T-cell (primary cell): Measurements from ENCODE around the gene GALNT10. TPM values are rescaled to one million over a fixed set of nuclear protein-coding genes. Genes with fewer than 3 reads are reported as not detected.

ENCODE experiments used
- ATAC-seq, 4 experiments: fragments of 200-7000 bp in 3 of 4; fragments of 150-1000 bp in 1 of 4; cut with Tn5 transposase; replicated peaks in 1 of 4; 1 replicate in 3 of 4; 2 replicates in 1 of 4; pipeline ENCODE4 v1.10.0; 2021; ENCODE audit warnings: moderate library complexity in 3 of 4, mild to moderate bottlenecking in 2 of 4, moderate number of reproducible peaks in 1 of 4
- CTCF ChIA-PET, 2 donors: fragments of 300-600 bp; sonication (Branson Sonifier 250); formaldehyde crosslinking; loops; one replicate each; lab custom pipeline; 2022; ENCODE audit warnings: antibody characterized with exemption in 2 of 2; lab: Charles Lee
- POLR2A ChIA-PET, 2 donors: fragments of 300-600 bp; sonication (Branson Sonifier 250); formaldehyde crosslinking; loops; one replicate each; lab custom pipeline; 2022; ENCODE audit warnings: antibody characterized with exemption in 2 of 2; lab: Charles Lee
- DNase-seq, 35 experiments: peaks; one replicate each; pipeline versions ENCODE4 v3.0.0 to v3.0.0-alpha.2; 2013 to 2023
- H3K27ac ChIP-seq: one replicate; pipeline ENCODE4 v1.5.1; 2013; ENCODE audit warnings: low read length
- H3K27me3 ChIP-seq, 2 experiments: replicated peaks in 1 of 2; 1 replicate in 1 of 2; 2 replicates in 1 of 2; pipeline versions ENCODE4 v1.6.1 to v1.7.0; 2013; ENCODE audit warnings: low read length in 1 of 2, mixed read lengths in 1 of 2; ENCODE audit not compliant: control insufficient read depth in 2 of 2, insufficient read depth in 2 of 2; ENCODE audit errors: extremely low read depth in 1 of 2
- H3K36me3 ChIP-seq, 2 donors: 1 replicate in 1 of 2; 2 replicates in 1 of 2; pipeline versions ENCODE4 v1.6.1 to v1.7.0; 2013; ENCODE audit warnings: low read length in 1 of 2; ENCODE audit not compliant: control insufficient read depth in 2 of 2, insufficient read depth in 1 of 2; ENCODE audit errors: extremely low read depth in 1 of 2
- H3K4me1 ChIP-seq, 2 experiments: 1 replicate in 1 of 2; 2 replicates in 1 of 2; pipeline versions ENCODE4 v1.6.1 to v1.7.0; 2013; ENCODE audit warnings: low read length in 2 of 2, mixed read lengths in 1 of 2; ENCODE audit not compliant: insufficient read depth in 2 of 2, control insufficient read depth in 1 of 2; ENCODE audit errors: extremely low read depth in 1 of 2
- H3K4me3 ChIP-seq, 2 donors: 1 replicate in 1 of 2; 2 replicates in 1 of 2; pipeline versions ENCODE4 v1.5.1 to v1.7.0; 2013; ENCODE audit warnings: mild to moderate bottlenecking in 2 of 2, low read length in 1 of 2, moderate library complexity in 1 of 2; ENCODE audit not compliant: control insufficient read depth in 1 of 2; ENCODE audit errors: extremely low read depth in 1 of 2
- H3K9me3 ChIP-seq: 2 replicates; pipeline ENCODE4 v1.7.0; 2013
- H3K27ac Mint-ChIP-seq, 2 donors: one replicate each; pipeline ENCODE4 v1.8.0; 2020 to 2021; ENCODE audit warnings: mild to moderate bottlenecking in 2 of 2, mixed read lengths in 2 of 2
- H3K27me3 Mint-ChIP-seq, 2 donors: one replicate each; pipeline ENCODE4 v1.8.0; 2021 to 2022; ENCODE audit warnings: mixed read lengths in 2 of 2
- H3K36me3 Mint-ChIP-seq: one replicate; pipeline ENCODE4 v1.8.0; 2021; ENCODE audit warnings: mixed read lengths
- H3K4me1 Mint-ChIP-seq, 3 donors: one replicate each; pipeline ENCODE4 v1.8.0; 2020 to 2022; ENCODE audit warnings: mixed read lengths in 3 of 3, mild to moderate bottlenecking in 1 of 3
- H3K4me3 Mint-ChIP-seq, 3 donors: one replicate each; pipeline ENCODE4 v1.8.0; 2020 to 2022; ENCODE audit warnings: mild to moderate bottlenecking in 3 of 3, mixed read lengths in 3 of 3, moderate library complexity in 3 of 3
- H3K9me3 Mint-ChIP-seq, 3 donors: one replicate each; pipeline ENCODE4 v1.8.0; 2020 to 2022; ENCODE audit warnings: mixed read lengths in 3 of 3
- WGBS: methylation state at CpG from one replicate; pipeline ENCODE4 v1.1.5; 2013; ENCODE audit warnings: missing lambda C conversion rate; ENCODE audit not compliant: insufficient coverage; 5-methylcytosine and 5-hydroxymethylcytosine counted together
- total RNA-seq, 35 experiments: library from RNA in 6 of 35; stranded (reverse) in 6 of 35; fragments of 120-200 nt in 1 of 35; gene quantifications; one replicate each; pipeline versions ENCODE4 v1.2.1 to v1.2.4 and lab custom pipeline; 2013 to 2026

The GALNT10 gene
- total RNA-seq, 5 donors from 2014 or later (not counting 1 experiment from before 2014, with no cell fraction given), result 26.9 to 62.7 (median 40.8) TPM

DNA sequence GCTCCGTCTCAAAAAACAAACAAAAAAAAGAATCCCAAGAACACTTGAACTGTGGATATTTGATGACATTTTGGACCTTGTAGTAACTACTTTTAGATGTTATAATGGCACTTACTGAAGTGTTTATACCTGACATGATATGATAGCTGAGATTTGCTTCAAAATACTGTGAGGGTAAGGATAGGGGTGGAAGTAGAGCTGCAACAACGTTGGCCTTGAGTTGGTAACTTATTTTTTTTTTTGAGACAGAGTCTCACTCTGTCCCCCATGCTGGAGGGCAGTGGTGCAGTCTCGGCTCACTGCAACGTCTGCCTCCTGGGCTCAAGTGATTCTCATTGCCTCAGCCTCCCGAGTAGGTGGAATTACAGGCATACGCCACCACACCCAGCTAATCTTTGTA, 224.6 kb downstream of the GALNT10 start:
- Mint-ChIP-seq H3K9me3 (no peaks in the 10 kb centered on the region), H3K4me3 (no peak overlapping the region), H3K4me1 (no peaks in the 10 kb centered on the region), H3K27me3 (no peaks in the 10 kb centered on the region), H3K36me3 (peaks cover 39% of the 10 kb centered on the region), H3K27ac (no peak overlapping the region)
- no peaks in the 10 kb centered on the region for H3K27me3 ChIP-seq
- peaks cover 9 to 75% of the 10 kb centered on the region in 2 donors for H3K36me3 ChIP-seq
- POLR2A ChIA-PET, result no interaction called here
- 79% methylated on average over 2 of the region's 6 CpGs for WGBS
- DNase-seq (no peak), ATAC-seq (no peak)
- no peaks in the 10 kb centered on the region for H3K9me3 ChIP-seq
- CTCF ChIA-PET, result no interaction called here
- no peak overlapping the region for H3K4me3 ChIP-seq
- no peak overlapping the region for H3K27ac ChIP-seq
- H3K4me1 ChIP-seq, result no peaks in the 10 kb centered on the region

DNA sequence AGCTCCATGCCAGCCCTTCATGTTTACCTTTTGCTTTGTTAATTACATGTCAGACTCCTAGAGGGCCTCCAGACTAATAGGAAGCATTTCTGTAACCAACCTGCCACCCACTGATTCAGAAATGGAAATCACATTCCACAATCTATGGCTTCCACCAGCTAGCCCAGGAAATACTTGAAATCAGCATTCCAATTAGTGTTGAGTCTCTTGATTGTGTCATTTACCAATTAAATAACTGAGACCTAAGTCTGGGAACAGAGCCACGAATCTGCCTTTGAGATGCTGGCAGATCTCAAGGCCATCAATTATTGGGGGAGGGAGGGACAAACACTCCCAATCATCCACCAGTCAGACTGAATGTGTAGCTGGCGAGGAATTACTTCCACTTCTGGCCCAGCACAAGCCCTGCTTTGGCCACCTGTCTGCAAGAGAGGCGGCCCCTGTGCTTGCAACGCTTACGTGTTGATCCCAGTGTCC, 227.8 kb downstream of the GALNT10 start:
- H3K27me3 ChIP-seq, result no peaks in the 10 kb centered on the region
- POLR2A ChIA-PET, result interaction anchor here in 1 of 2 donors (0.8 kb wide), 1 partner anchor 440 kb away, joined by 3 read pairs; the partner anchor contains the start of gene CNOT8
- Mint-ChIP-seq H3K36me3 (peaks cover 40% of the 10 kb centered on the region), H3K27me3 (no peaks in the 10 kb centered on the region), H3K27ac (no peak overlapping the region), H3K9me3 (peaks cover 0 to 9% (median 0%) of the 10 kb centered on the region in 3 donors), H3K4me3 (no peak overlapping the region), H3K4me1 (peaks cover 0 to 9% (median 0%) of the 10 kb centered on the region in 3 donors)
- peaks cover 0 to 44% of the 10 kb centered on the region in 2 donors for H3K36me3 ChIP-seq
- no peaks in the 10 kb centered on the region for H3K4me1 ChIP-seq
- no peak overlapping the region for H3K4me3 ChIP-seq
- CTCF ChIA-PET, result no interaction called here
- no peak overlapping the region for H3K27ac ChIP-seq
- H3K9me3 ChIP-seq, result no peaks in the 10 kb centered on the region
- ATAC-seq, result no peak
- no peak for DNase-seq
- WGBS, result no CpG with 5 or more reads among the region's 5 CpGs

DNA sequence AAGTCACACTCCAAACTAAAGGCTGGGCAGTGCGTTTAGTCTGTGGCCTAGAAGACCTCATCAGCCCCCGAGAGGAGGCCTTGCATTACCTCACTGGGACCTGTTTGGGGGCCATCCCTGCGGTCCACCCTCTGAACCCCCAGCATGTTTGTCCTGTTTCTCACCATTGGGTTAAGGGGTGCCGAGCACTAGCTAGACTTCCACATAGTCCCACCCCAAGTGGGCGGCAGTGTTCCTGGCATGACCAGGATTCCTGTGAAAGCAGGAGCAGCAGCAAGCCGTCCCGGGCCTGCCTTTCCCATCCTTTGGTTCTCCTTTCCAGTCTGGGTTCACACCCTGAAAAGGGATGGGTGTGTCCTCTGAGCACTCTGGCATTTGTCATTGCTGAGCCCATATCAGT, 228.7 kb downstream of the GALNT10 start:
- Histone ChIP-seq H3K27me3 (no peaks in the 10 kb centered on the region), H3K9me3 (no peaks in the 10 kb centered on the region), H3K4me3 (no peak overlapping the region), H3K4me1 (no peaks in the 10 kb centered on the region), H3K27ac (no peak overlapping the region), H3K36me3 (peaks cover 0 to 38% of the 10 kb centered on the region in 2 donors)
- ChIA-PET POLR2A (no interaction called here), CTCF (no interaction called here)
- peaks cover 2 to 14% (median 5%) of the 10 kb centered on the region in 3 donors for H3K4me1 Mint-ChIP-seq
- DNase-seq (no peak), ATAC-seq (no peak)
- H3K27ac Mint-ChIP-seq, result no peak overlapping the region
- 97% methylated on average over 5 of the region's 7 CpGs for WGBS
- H3K9me3 Mint-ChIP-seq, result peaks cover 0 to 14% (median 2%) of the 10 kb centered on the region in 3 donors
- no peak overlapping the region for H3K4me3 Mint-ChIP-seq
- peaks cover 46% of the 10 kb centered on the region for H3K36me3 Mint-ChIP-seq
- no peaks in the 10 kb centered on the region for H3K27me3 Mint-ChIP-seq

DNA sequence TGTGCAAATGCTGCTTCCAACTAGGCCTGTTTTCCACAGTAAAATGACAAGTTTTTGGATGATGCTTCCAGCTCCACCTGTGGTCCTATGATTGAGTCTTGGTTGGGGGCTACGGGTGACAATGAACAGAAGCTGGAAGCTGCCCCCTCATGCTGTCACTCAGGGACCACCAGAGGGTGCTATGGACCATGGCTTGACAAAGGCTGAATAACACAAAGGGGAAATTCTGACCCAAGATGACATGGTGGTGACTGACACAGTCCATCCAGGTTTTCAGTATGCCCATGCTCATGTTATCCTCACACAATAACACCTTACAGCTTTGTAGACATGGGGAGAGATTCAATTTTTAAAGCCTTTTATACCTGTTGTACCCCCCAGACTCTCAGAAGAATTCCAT, 231.3 kb downstream of the GALNT10 start:
- DNase-seq, result peak in 2 of 35 experiments; percentile 6 to 36
- no peak overlapping the region for H3K4me3 ChIP-seq
- peaks cover 0 to 14% (median 2%) of the 10 kb centered on the region in 3 donors for H3K9me3 Mint-ChIP-seq
- H3K27me3 ChIP-seq, result no peaks in the 10 kb centered on the region
- CTCF ChIA-PET, result interaction anchor here (0.6 to 1.3 kb wide), 3 partner anchors 11 to 351 kb away, joined by 3 to 4 read pairs (median 4); no protein-coding TSS in a partner anchor
- H3K9me3 ChIP-seq, result no peaks in the 10 kb centered on the region
- no peak overlapping the region for H3K27ac ChIP-seq
- H3K36me3 ChIP-seq, result peaks cover 0 to 24% of the 10 kb centered on the region in 2 donors
- peaks cover 4 to 24% (median 5%) of the 10 kb centered on the region in 3 donors for H3K4me1 Mint-ChIP-seq
- POLR2A ChIA-PET, result interaction anchor here in 1 of 2 donors (0.6 kb wide), 1 partner anchor 156 kb away, joined by 4 read pairs; no protein-coding TSS in a partner anchor
- no peaks in the 10 kb centered on the region for H3K4me1 ChIP-seq
- no peak overlapping the region for H3K27ac Mint-ChIP-seq
- H3K36me3 Mint-ChIP-seq, result peaks cover 49% of the 10 kb centered on the region
- H3K27me3 Mint-ChIP-seq, result no peaks in the 10 kb centered on the region
- ATAC-seq, result no peak
- no peak overlapping the region for H3K4me3 Mint-ChIP-seq
- no CpG with 5 or more reads among the region's 1 CpG for WGBS

DNA sequence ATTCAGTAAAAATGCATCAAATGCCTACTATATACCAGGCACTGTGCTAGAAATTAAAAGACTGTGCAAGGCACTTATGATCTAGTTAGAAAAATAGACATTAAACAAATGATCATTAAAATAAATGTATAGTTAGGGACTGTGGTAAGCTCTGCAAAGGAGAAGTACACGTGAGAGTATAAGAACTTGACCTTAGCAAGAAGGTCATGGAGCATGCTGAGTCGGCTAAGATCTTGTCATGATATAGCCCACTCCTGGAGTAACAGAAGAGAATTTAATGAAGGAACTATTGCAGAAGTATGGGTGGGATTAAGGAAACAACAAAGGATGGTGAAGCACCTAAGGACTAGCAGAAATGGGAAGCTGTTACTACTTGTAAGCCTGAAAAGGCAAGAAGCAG, 231.8 kb downstream of the GALNT10 start:
- peaks cover 0 to 14% (median 2%) of the 10 kb centered on the region in 3 donors for H3K9me3 Mint-ChIP-seq

DNA sequence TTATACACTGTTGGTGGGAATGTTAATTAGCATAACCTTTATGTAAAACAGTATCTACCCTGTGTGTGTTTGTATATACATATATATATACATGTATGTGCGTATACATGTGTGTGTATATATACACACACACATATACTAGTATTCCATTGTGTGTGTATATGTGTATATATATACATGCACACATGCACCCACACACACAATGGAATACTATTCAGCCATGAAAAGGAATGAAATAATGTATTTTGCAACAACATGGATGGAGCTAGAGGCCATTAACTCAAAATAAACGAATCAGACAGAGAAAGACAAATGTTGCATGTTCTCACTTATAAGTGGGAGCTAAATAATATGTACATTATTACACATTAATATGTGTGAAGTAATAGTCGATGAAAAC, 237.7 kb downstream of the GALNT10 start:
- Histone ChIP-seq H3K9me3 (no peaks in the 10 kb centered on the region), H3K4me1 (peaks cover 0 to 4% of the 10 kb centered on the region in 2 experiments), H3K4me3 (no peak overlapping the region), H3K27ac (no peak overlapping the region), H3K36me3 (peaks cover 0 to 2% of the 10 kb centered on the region in 2 donors), H3K27me3 (no peaks in the 10 kb centered on the region)
- H3K9me3 Mint-ChIP-seq, result peaks cover 0 to 7% (median 4%) of the 10 kb centered on the region in 3 donors
- DNase-seq (no peak), ATAC-seq (no peak)
- no peaks in the 10 kb centered on the region for H3K27me3 Mint-ChIP-seq
- peaks cover 7 to 15% (median 11%) of the 10 kb centered on the region in 3 donors for H3K4me1 Mint-ChIP-seq
- WGBS, result no CpG with 5 or more reads among the region's 3 CpGs
- peaks cover 26% of the 10 kb centered on the region for H3K36me3 Mint-ChIP-seq
- H3K4me3 Mint-ChIP-seq, result no peak overlapping the region
- POLR2A ChIA-PET, result interaction anchor here in 1 of 2 donors (0.6 kb wide), 1 partner anchor 237 kb away, joined by 4 read pairs; no protein-coding TSS in a partner anchor
- no peak overlapping the region for H3K27ac Mint-ChIP-seq
- CTCF ChIA-PET, result no interaction called here

More for the DNA sequence above, 231.8 kb downstream of the GALNT10 start:
- ChIA-PET CTCF (interaction anchor here (0.9 to 1.1 kb wide), 2 partner anchors 45 to 348 kb away, joined by 4 to 6 read pairs; no protein-coding TSS in a partner anchor), POLR2A (interaction anchor here in 1 of 2 donors (0.6 kb wide), 1 partner anchor 156 kb away, joined by 4 read pairs; no protein-coding TSS in a partner anchor)
- H3K27me3 ChIP-seq, result no peaks in the 10 kb centered on the region
- Mint-ChIP-seq H3K36me3 (peaks cover 53% of the 10 kb centered on the region), H3K4me1 (peaks cover 4 to 24% (median 5%) of the 10 kb centered on the region in 3 donors), H3K27ac (no peak overlapping the region), H3K4me3 (no peak overlapping the region), H3K27me3 (no peaks in the 10 kb centered on the region)
- DNase-seq, result no peak
- WGBS, result 90% methylated on average over 2 of the region's 2 CpGs
- ATAC-seq, result no peak
- H3K9me3 ChIP-seq, result no peaks in the 10 kb centered on the region
- H3K36me3 ChIP-seq, result peaks cover 0 to 20% of the 10 kb centered on the region in 2 donors
- no peak overlapping the region for H3K4me3 ChIP-seq
- H3K27ac ChIP-seq, result no peak overlapping the region
- no peaks in the 10 kb centered on the region for H3K4me1 ChIP-seq
